Adrenal gland (tissue), 12 donors: ENCODE results near the gene AGBL4. TPM values are rescaled to one million over a fixed set of nuclear protein-coding genes. Genes with fewer than 3 reads are reported as not detected.

Source experiments
- DNase-seq, 7 donors: peaks; one replicate each; pipeline ENCODE4 v3.0.0-alpha.2; 2019 to 2020
- H3K27ac ChIP-seq, 5 donors: fragments of 200-600 bp; sonication (generic) in 4 of 5; 1 replicate in 3 of 5; 2 replicates in 2 of 5; pipeline versions ENCODE4 v1.5.1 to v1.8.0; 2016 to 2020; ENCODE audit warnings: mild to moderate bottlenecking in 1 of 5
- H3K27me3 ChIP-seq: fragments of 200-600 bp; 2 replicates; pipeline ENCODE4 v1.8.0; 2021
- H3K36me3 ChIP-seq, 2 donors: fragments of 200-600 bp; replicated peaks in 1 of 2; 1 replicate in 1 of 2; 2 replicates in 1 of 2; pipeline versions ENCODE4 v1.5.1 to v1.8.0; 2018 to 2022
- H3K4me1 ChIP-seq, 2 donors: fragments of 200-600 bp; replicated peaks in 1 of 2; 1 replicate in 1 of 2; 2 replicates in 1 of 2; pipeline versions ENCODE4 v1.5.1 to v1.8.0; 2018 to 2021
- H3K4me3 ChIP-seq, 4 donors: fragments of 200-600 bp; sonication (generic) in 3 of 4; one replicate each; pipeline ENCODE4 v1.5.1; 2016 to 2018
- H3K9me3 ChIP-seq, 3 donors: fragments of 200-600 bp; sonication (generic) in 1 of 3; replicated peaks in 1 of 3; 1 replicate in 2 of 3; 2 replicates in 1 of 3; pipeline versions ENCODE4 v1.5.1 to v1.8.0; 2016 to 2021
- CTCF ChIP-seq, 6 experiments: fragments of 450-650 bp in 4 of 6; fragments of 200-600 bp in 2 of 6; sonication (generic) in 1 of 6; IDR thresholded peaks; 1 replicate in 5 of 6; 2 replicates in 1 of 6; pipeline versions ENCODE4 v1.5.1 to v1.8.0; 2016 to 2021; ENCODE audit warnings: antibody characterized with exemption in 6 of 6, mild to moderate bottlenecking in 2 of 6, moderate library complexity in 1 of 6
- POLR2A ChIP-seq, 2 donors: fragments of 450-650 bp; IDR thresholded peaks; one replicate each; pipeline ENCODE4 v1.6.1; 2017; ENCODE audit warnings: antibody characterized with exemption in 2 of 2, mild to moderate bottlenecking in 2 of 2, moderate library complexity in 1 of 2
- WGBS, 4 donors: extraction: QIAGEN DNeasy Blood & Tissue Kit in 2 of 4; methylation state at CpG; one replicate each; pipeline versions ENCODE4 v1.1.5 to v1.1.7; 2013 to 2017; 5-methylcytosine and 5-hydroxymethylcytosine counted together
- intact Hi-C, 2 donors: fragments of 100-400 bp; cut with DNase I; formaldehyde crosslinking; loops; one replicate each; pipeline versions ENCODE4 v1.14.1 to v1.15.0; 2022 to 2023
- polyA plus RNA-seq, 3 donors: library from polyadenylated mRNA; stranded (reverse); fragments of 200-250 nt in 2 of 3; fragments of 350-450 nt in 1 of 3; fragmentation: Illumina TruSeq in 1 of 3; extraction: RNeasy Lipid Tissue Mini Kit (QIAGEN cat#74804) in 1 of 3; gene quantifications; one replicate each; pipeline ENCODE4 v1.2.3, GENCODE V29; 2013 to 2014
- total RNA-seq, 9 donors: library from RNA; depleted of rRNA in 4 of 9; stranded (reverse); fragments of >200 nt in 4 of 9; fragments of 120-200 nt in 1 of 9; fragmentation: NEBNext Ultra II Directional in 1 of 9; extraction: Animal tissue kit (Norgen Biotek cat#: 25700) in 1 of 9; gene quantifications; one replicate each; pipeline versions ENCODE4 v1.1.0 to v1.2.4, GENCODE V29; 2013 to 2023
- donor health status: healthy with polysubstance abuse.
- donor health status: Bipolar disorder and iron deficiency.
- donor health status: DM: yes; HTN: yes; CAD: no.
- donor health status: DM: no; HTN: no; CAD: no.
- donor health status: DM: no; HTN: no; CAD: no.
- donor health status: DM: yes; HTN: yes; CAD: no.

AGBL4 gene
- total and polyA plus RNA-seq, 12 donors: 0.10 to 1.9 (median 0.80) TPM; not detected in 2

- 76 to 85% (median 84%) methylated on average over 4 of the region's 4 CpGs for WGBS, 4 donors
- TF ChIP-seq CTCF (IDR thresholded peaks at IDR 0.05): no peak
- TF ChIP-seq POLR2A (IDR thresholded peaks at IDR 0.05): no peak
- Histone ChIP-seq H3K27ac (no peak overlapping the region), H3K4me3 (no peak overlapping the region), H3K4me1 (no peaks in the 10 kb centered on the region), H3K27me3 (peaks cover 4% of the 10 kb centered on the region), H3K36me3 (no peaks in the 10 kb centered on the region), H3K9me3 (no peaks in the 10 kb centered on the region)
- no peak for DNase-seq
- intact Hi-C loops: no loop called here
Observed at GRCh38 chr1:49208712-49209111, 815.0 kb downstream of the AGBL4 start.

- Histone ChIP-seq H3K4me3 (no peak overlapping the region), H3K36me3 (no peaks in the 10 kb centered on the region), H3K4me1 (no peaks in the 10 kb centered on the region), H3K27me3 (peaks cover 4% of the 10 kb centered on the region), H3K27ac (no peak overlapping the region), H3K9me3 (no peaks in the 10 kb centered on the region)
- 0 to 43% (median 27%) methylated on average over 1 of the region's 1 CpG for WGBS, 4 donors
- DNase-seq: no peak
- no peak for TF ChIP-seq CTCF (IDR thresholded peaks at IDR 0.05)
- TF ChIP-seq POLR2A (IDR thresholded peaks at IDR 0.05): no peak
- intact Hi-C loops: no loop called here
Observed at GRCh38 chr1:49204720-49205119, 819.0 kb downstream of the AGBL4 start.

- Histone ChIP-seq H3K4me1 (no peaks in the 10 kb centered on the region), H3K27me3 (peaks cover 6% of the 10 kb centered on the region), H3K27ac (no peak overlapping the region), H3K9me3 (no peaks in the 10 kb centered on the region), H3K4me3 (no peak overlapping the region), H3K36me3 (no peaks in the 10 kb centered on the region)
- 25 to 80% (median 37%) methylated on average over 1 of the region's 1 CpG for WGBS, 4 donors
- intact Hi-C loops: no loop called here
- TF ChIP-seq CTCF (IDR thresholded peaks at IDR 0.05): no peak
- no peak for TF ChIP-seq POLR2A (IDR thresholded peaks at IDR 0.05)
- no peak for DNase-seq
Observed at GRCh38 chr1:49200738-49201137, 823.0 kb downstream of the AGBL4 start.

GRCh38 chr1:49199564-49199963, 824.2 kb downstream of the AGBL4 start:
- Histone ChIP-seq H3K4me3 (no peak overlapping the region), H3K27ac (no peak overlapping the region), H3K36me3 (no peaks in the 10 kb centered on the region), H3K27me3 (peaks cover 6% of the 10 kb centered on the region), H3K4me1 (no peaks in the 10 kb centered on the region), H3K9me3 (no peaks in the 10 kb centered on the region)
- no peak for TF ChIP-seq POLR2A (IDR thresholded peaks at IDR 0.05)
- TF ChIP-seq CTCF (IDR thresholded peaks at IDR 0.05): no peak
- intact Hi-C loops: no loop called here
- DNase-seq: no peak
